NCI-H146 treated with DMSO at 0.1 percent for 48 hours (cell line): ENCODE data around the gene CRYBG3.

Experiments
- DNase-seq: peaks from one replicate; lab custom pipeline; 2025; ENCODE audit not compliant: unreplicated experiment; lab: John Stamatoyannopoulos, UW

The CRYBG3 gene

DNA sequence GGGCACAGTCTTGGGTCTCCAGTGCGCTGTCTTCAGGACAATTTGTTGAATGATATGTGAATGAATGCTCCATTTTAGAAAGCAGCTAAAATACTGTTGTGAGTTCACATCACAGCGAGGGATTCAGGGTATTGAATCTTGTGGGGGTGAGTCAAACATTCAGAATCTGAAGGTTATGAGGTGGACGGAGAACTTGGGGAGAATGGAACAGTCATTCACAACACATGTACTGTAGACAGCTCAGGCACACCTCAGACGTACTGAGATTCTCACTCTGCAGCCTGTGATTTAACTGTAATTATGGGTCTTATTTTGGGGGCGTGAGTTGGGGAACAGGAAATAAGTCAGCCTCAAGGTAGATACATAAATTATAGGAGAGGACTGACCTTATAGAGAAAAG, 13.9 kb downstream of the CRYBG3 start:
- no peak for DNase-seq

DNA sequence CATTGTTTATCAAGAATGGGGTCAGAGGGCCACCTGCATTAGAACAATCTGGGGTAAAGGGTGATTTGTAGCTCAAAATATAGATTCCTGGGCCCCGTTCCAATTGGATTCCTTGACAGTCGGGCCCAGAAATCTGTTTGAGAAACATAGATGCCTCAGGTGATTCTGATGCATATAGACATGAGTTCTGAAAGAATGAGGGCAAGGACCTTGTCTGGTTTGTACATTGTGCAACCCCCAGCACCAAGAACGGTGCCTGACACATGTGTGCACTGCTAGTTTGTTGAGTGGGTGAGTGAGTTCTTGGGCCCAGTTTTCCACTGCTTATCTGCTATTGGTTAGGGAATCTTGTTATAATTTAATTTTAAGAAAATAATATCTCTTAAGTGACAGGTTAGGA, 16.6 kb downstream of the CRYBG3 start:
- no peak for DNase-seq

DNA sequence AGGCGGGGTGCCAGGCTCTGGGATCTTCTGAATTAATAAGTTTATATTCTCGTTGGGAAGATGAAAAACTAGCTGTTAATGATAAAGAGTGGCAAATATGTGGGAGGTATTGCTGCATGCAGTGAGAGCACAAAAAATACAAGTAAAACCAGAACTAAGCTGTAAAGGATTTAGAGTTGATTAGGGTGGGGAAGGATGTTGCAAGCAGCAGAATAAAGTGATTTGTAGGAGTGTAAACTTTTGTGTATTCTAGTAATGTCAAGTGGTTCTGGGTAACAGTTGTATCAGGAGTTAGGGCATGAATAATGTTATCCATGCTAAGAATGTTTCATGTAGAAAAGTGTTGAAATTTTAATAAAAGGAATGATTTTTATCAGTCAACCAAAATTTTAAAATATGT, 18.1 kb downstream of the CRYBG3 start:
- no peak for DNase-seq

DNA sequence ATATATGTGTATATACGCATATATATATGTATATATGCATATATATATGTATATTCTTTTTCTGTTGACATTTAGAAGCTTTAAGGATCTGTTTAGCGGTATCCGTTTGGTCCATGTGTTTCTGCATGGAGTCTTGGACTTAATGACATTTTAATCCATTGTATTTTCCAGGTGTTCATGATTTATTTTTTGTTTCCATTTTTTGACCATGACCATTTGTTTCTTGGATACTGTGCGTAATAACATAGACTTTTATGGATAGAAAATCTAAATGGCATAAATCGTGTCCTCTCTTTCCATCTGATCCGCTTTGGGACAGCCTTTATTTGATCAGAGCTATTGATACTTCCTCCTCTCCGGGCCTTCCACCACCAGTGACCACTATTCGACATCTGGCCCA, 19.5 kb downstream of the CRYBG3 start:
- no peak for DNase-seq

GRCh38 chr3:97841956-97842355, 20.1 kb downstream of the CRYBG3 start:
- DNase-seq: no peak

DNA sequence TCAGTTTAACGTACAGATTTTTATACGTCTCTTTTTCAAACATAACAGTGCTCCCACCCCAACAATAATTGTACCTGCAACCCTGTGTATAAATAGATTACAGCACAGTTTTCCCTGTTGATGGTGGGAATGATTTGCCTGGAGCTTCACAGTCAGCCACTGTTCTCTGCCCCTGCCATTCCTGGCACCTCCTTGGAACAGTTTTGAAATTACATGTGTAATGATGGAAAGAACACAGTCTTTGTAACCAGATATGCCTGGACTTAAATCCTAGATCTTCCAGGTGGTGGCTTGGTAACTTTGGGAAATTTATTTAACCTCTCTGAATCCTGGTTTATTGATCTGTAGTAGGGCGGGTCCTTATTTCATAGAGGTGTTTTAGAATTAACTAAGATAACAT, 27.0 kb downstream of the CRYBG3 start:
- DNase-seq: no peak

DNA sequence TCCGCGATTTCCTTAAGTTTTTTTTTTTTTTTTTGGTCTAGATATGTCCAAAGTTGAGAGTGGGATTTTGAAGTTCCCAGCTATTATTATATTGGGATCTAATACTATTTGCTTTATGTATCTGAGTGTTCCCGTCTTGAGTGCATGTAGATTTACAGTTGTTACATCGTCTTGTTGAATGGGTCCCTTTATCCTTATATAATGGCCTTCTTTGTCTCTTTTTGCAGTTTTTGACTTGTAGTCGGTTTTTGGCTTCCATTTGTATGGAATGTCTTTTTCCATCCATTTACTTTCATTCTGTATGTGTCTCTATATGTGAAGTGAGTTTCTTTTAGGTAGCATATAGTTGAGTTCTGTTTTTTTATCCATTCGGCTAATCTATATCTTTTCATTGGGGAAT, 35.6 kb downstream of the CRYBG3 start:
- DNase-seq: no peak

GRCh38 chr3:97860364-97860763, 38.6 kb downstream of the CRYBG3 start:
- DNase-seq: no peak

- no peak for DNase-seq
Observed at GRCh38 chr3:97862582-97862981, 40.8 kb downstream of the CRYBG3 start.

DNA sequence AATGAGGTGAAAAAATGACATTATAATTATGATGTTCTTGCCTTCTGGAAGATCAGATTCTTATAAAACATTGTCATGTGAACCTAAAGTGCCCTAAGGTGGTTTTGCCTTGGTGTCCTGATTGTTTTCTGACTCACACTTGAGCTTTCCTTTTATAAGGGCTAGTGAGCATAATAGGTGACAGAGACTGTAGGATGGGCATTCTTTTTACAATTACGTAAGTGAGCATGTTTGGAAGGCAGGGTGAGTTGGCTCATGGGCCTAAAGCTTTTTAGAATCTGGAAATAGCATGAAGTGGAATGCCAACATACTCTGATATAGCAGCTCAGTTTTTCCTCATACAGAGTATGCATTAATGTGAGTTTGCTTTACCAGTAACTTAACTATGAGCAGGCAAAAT, 41.2 kb downstream of the CRYBG3 start:
- DNase-seq: no peak

GRCh38 chr3:97863775-97864174, 42.0 kb downstream of the CRYBG3 start:
- no peak for DNase-seq

DNA sequence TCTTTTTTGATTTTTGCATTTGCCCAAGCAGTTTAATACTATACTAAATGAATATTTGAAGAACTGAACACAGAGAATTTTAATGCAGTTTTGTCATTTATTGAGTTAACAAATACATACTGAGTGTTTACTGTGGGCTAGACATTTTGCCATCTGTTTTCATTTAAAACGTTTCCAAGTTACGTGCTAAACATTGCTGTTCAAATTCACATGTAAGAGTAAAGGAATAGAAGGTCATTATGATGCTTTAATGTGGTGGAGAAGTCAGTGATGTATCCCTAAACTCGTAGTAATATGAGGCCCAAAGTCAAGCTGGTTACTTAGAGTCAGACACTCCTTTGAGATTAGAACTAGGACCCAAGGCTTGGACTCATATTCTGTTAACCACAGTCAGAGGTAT, 49.4 kb downstream of the CRYBG3 start:
- DNase-seq: no peak

DNA sequence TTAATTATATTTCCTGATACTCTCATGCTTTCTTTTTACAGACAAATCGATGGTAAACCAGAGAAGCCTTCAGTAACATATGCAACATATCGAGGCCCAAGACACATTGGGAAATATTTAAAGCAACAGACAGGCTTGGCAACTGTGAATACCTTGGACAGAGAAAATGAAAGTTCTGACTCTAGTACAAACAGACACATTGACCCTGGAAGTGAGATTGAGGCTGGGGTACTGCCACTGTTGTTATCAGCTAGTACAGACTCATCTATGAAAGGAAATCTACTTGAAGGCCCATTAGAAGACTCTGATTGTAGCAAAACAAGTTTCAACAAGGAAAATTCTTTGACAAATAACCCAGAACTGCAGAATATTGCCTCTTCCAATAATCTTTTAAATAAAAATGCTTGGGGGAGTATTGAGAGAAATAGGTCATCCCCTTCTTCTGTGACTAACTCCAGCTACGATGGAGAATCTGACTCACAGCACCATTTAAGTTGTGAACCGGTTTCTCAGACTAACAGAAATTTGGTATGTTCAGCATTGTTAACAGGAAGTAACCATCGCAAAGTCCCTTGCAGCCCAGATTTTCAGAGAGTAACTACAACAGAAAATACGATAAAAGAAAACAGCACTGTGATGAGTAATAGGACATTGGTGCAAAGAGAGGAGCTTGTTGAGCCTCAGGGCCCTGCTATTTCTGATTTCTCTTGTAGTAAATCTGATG, 50.2 kb downstream of the CRYBG3 start:
- DNase-seq: no peak

DNA sequence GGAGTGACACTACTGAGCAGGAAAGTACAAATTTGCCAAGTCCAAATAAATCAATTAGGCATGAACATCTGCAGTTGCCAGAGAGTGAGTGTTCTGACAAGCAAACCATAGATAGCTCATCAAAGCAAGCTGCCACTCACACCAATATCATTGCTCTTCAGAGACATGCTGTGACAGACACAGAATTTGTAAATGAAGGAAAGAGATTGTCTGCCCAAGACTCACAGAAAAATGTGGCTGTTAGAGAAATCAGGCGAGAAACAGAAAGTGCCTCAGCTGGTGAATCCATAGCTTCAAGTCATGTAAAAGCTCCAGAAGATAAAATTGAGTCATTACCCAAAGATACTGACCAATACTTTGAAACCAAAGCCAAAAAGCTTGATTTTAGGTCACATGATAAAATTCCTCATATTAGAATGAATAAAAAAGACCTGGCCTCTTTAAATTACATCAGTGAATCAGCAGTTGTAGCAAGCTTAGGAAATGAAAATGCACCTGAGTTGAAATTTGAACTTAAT, 50.8 kb downstream of the CRYBG3 start:
- DNase-seq: no peak

- no peak for DNase-seq
Observed at GRCh38 chr3:97880267-97880666, 58.5 kb downstream of the CRYBG3 start.

- DNase-seq: no peak
Observed at GRCh38 chr3:97882975-97883598, 61.3 kb downstream of the CRYBG3 start.

DNA sequence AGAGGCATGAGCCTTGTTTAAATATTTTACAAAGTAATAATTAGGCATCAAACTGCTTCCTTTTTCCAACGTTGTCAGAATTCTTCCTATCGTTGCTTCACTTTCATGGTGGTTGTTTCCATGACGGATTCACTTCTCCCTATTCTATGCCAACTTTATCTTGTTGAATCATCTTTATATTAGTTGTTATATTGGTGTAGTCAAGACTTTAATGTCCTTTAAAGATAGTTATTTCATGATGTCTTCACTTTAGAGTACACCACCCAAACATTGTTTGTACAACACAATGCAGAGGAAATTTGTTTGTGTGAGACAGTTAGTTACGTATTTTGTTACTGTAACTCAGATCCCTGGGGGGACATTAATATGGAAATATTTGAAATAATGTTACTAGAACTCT, 61.9 kb downstream of the CRYBG3 start:
- DNase-seq: no peak

DNA sequence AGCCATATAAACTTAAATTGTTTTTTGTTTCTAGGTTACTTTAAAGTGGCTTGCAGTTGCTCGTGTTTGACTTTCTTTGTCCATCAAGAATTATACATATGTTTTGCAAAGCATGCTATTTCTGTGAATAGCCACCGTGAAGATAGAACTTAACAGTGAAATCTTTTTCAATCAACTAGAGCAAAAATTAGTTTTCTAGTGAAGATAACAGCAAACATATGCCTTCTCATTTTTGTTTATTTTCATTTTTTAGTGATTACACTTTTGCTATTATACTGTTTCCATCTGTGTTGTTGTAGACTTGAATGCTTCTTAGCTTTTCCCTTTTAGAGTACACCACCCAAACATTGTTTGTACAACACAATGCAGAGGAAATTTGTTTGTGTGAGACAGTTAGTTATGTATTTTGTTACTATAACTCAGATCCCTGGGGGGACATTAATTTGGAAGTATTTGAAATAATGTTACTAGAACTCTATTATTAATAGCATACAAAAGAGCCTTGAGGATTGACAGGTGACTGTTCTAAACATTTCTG, 62.8 kb downstream of the CRYBG3 start:
- no peak for DNase-seq

GRCh38 chr3:97885931-97886824, 64.4 kb downstream of the CRYBG3 start:
- no peak for DNase-seq

DNA sequence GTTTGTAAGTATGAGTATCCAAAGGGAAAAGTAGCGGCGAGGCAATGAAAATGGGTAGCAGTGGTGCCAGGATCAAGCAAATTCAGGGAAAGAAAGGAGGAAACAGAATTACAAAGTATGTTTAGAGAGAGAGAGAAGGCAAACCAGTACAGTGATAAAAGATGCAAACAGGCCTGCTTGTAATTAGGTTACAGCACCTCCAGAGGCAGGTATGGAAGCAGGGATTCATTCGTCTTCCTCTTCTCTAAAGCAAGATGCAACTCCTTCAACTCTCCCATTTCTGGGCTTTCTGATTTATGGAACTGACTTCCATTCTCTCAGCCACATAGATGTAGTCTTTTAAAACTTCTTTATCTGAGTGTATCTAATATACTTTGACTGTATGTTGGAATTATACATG, 68.0 kb downstream of the CRYBG3 start:
- no peak for DNase-seq

DNA sequence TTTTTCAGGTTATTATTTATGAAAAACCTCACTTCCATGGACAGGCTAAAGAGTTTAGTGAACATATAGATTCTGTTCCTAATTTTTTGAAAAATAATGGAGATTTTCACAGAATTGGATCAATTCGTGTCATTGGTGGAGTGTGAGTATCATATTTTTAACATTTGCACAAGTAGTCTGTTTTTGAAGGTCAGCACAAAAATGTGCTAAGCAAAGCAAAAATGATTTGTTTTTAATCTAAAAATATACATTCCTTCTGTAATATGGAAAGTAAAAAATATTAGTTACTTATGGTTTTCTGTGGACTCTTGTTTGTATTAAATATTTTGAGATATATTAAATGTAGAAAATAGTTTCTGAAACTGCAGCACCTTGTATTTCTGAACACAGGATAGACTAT, 71.0 kb downstream of the CRYBG3 start:
- no peak for DNase-seq

GRCh38 chr3:97895216-97895615, 73.4 kb downstream of the CRYBG3 start:
- DNase-seq: no peak
